ENCODE results near the gene FBLN1. TPM values are rescaled to one million over a fixed set of nuclear protein-coding genes. Genes with fewer than 3 reads are reported as not detected.

Gene FBLN1
- total RNA-seq, 1 donor from 2014 or later: 82.8 TPM

GRCh38 chr22:45518580-45518991 is 15.9 kb downstream of the FBLN1 start:
- no peak for DNase-seq
- Histone ChIP-seq H3K27ac (replicated peaks) (no peak overlapping the region), H3K4me1 (peaks cover 44% of the 10 kb centered on the region), H3K27me3 (ENCODE audit: low read depth) (no peaks in the 10 kb centered on the region), H3K4me3 (no peak overlapping the region), H3K9me3 (replicated peaks) (no peaks in the 10 kb centered on the region), H3K36me3 (no peaks in the 10 kb centered on the region)
- intact Hi-C loops (cut with micrococcal nuclease): no loop called here
- TF ChIP-seq CTCF (IDR thresholded peaks at IDR 0.05; ENCODE audit: borderline replicate concordance): no peak

- TF ChIP-seq CTCF (IDR thresholded peaks at IDR 0.05; ENCODE audit: borderline replicate concordance): no peak
- no peak overlapping the region for H3K4me3 ChIP-seq
- H3K4me1 ChIP-seq: peaks cover 26% of the 10 kb centered on the region
- H3K9me3 ChIP-seq (replicated peaks): no peaks in the 10 kb centered on the region
- no peak overlapping the region for H3K27ac ChIP-seq (replicated peaks)
- H3K27me3 ChIP-seq (ENCODE audit: low read depth): no peaks in the 10 kb centered on the region
- H3K36me3 ChIP-seq: no peaks in the 10 kb centered on the region
- intact Hi-C loops (cut with micrococcal nuclease): no loop called here
- no peak for DNase-seq
Measured at GRCh38 chr22:45521178-45521577, 18.5 kb downstream of the FBLN1 start.

- Histone ChIP-seq H3K9me3 (replicated peaks) (no peaks in the 10 kb centered on the region), H3K36me3 (peaks cover 5% of the 10 kb centered on the region), H3K27me3 (ENCODE audit: low read depth) (no peaks in the 10 kb centered on the region), H3K4me3 (no peak overlapping the region), H3K27ac (replicated peaks) (no peak overlapping the region), H3K4me1 (peaks cover 14% of the 10 kb centered on the region)
- TF ChIP-seq CTCF (IDR thresholded peaks at IDR 0.05; ENCODE audit: borderline replicate concordance): no peak
- intact Hi-C loops (cut with micrococcal nuclease): no loop called here
- no peak for DNase-seq
Measured at GRCh38 chr22:45522462-45522861, 19.8 kb downstream of the FBLN1 start.

GRCh38 chr22:45524157-45524556 is 21.5 kb downstream of the FBLN1 start:
- Histone ChIP-seq H3K4me1 (peaks cover 7% of the 10 kb centered on the region), H3K9me3 (replicated peaks) (no peaks in the 10 kb centered on the region), H3K27ac (replicated peaks) (no peak overlapping the region), H3K4me3 (no peak overlapping the region), H3K27me3 (ENCODE audit: low read depth) (no peaks in the 10 kb centered on the region), H3K36me3 (peaks cover 5% of the 10 kb centered on the region)
- intact Hi-C loops (cut with micrococcal nuclease): no loop called here
- TF ChIP-seq CTCF (IDR thresholded peaks at IDR 0.05; ENCODE audit: borderline replicate concordance): no peak
- DNase-seq: no peak

GRCh38 chr22:45524966-45525365 is 22.3 kb downstream of the FBLN1 start:
- intact Hi-C loops (cut with micrococcal nuclease): no loop called here
- no peaks in the 10 kb centered on the region for H3K9me3 ChIP-seq (replicated peaks)
- H3K36me3 ChIP-seq: peaks cover 5% of the 10 kb centered on the region
- no peak overlapping the region for H3K27ac ChIP-seq (replicated peaks)
- H3K27me3 ChIP-seq (ENCODE audit: low read depth): no peaks in the 10 kb centered on the region
- peaks cover 7% of the 10 kb centered on the region for H3K4me1 ChIP-seq
- H3K4me3 ChIP-seq: no peak overlapping the region
- TF ChIP-seq CTCF (IDR thresholded peaks at IDR 0.05; ENCODE audit: borderline replicate concordance): no peak
- DNase-seq: no peak

GRCh38 chr22:45525480-45525879 is 22.8 kb downstream of the FBLN1 start:
- no peak for DNase-seq
- TF ChIP-seq CTCF (IDR thresholded peaks at IDR 0.05; ENCODE audit: borderline replicate concordance): no peak
- peaks cover 7% of the 10 kb centered on the region for H3K4me1 ChIP-seq
- peaks cover 5% of the 10 kb centered on the region for H3K36me3 ChIP-seq
- H3K4me3 ChIP-seq: no peak overlapping the region
- intact Hi-C loops (cut with micrococcal nuclease): no loop called here
- no peak overlapping the region for H3K27ac ChIP-seq (replicated peaks)
- H3K9me3 ChIP-seq (replicated peaks): no peaks in the 10 kb centered on the region
- H3K27me3 ChIP-seq (ENCODE audit: low read depth): no peaks in the 10 kb centered on the region

All from left ventricle myocardium inferior (tissue), 1 donor.